Right forelimb (tissue), 1 donor: ENCODE data around the gene EVC.

ENCODE experiments used
- DNase-seq: peaks from one replicate; pipeline ENCODE4 v3.0.0-alpha.2; 2018

EVC gene

DNA sequence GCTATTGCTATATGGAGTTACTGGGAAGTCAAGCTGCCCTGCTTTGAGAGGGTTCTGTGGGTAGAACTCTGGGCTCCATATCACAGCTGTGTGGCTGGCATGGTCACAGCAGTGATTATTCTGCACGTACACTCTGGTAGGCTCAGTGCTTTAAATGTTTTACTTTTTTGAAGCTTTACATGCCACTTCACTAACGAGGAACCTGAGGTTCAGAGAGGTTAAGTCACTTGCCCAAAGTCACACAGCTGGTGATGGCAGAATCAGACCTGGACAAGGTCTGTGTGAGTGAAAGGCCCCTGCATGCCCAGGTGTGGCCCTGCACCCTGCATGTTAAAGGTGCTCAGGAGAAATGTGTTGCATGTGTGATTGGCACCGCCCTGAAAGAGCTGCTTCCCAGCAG lies 24.5 kb downstream of the EVC start:
- no peak for DNase-seq

DNA sequence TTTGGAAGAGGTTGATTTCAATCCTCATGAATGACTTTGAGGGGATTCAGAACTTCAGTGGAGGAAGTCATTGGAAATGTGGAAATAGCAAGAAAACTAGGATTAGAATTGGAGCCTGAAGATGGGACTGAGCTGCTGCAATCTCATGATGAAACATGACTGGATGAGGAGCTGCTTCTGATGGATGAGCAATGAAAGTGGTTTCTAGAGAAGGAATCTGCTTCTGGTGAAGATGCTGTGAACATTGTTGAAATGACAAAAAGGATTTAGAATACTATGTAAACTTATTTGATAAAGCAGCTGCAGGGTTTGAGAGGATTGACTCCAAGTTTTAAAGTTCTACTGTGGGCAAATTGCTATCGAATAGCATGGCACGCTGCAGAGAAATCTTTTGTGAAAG lies 27.1 kb downstream of the EVC start:
- no peak for DNase-seq

DNA sequence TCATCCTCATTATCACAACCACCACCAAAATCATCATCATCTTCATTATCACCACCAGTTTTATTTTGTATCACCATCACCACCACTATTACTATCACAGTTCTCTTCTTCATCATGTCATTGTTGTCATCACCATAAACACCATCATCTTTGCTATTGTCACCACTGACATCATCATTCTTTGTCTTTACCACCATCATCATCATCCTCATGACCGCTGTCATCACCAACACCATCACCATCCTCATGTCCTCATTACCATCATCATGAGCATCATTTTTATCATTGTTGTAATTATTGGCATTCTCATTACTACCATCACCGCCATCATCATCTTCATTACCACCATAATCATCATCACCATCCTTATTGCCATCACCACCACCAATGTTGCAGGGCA lies 31.4 kb downstream of the EVC start:
- DNase-seq = no peak

DNA sequence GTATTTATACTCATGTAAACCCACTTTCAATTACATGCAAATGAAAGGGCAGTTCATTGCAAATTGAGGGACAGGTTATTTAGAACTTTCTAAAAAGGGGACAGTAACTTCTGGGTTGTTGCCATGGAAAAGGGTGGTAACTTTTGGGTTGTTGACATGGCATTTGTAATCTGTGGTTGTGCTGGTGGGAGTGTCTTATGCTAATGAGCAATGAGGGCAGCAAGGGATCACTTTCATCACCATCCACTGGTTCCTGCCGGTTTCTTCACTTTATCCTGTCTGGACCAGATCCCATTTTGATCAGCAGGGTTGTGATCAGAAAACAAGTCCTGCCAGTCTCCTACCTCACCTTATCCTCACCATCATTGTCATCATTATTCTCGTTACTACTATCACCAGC lies 32.0 kb downstream of the EVC start:
- no peak for DNase-seq

DNA sequence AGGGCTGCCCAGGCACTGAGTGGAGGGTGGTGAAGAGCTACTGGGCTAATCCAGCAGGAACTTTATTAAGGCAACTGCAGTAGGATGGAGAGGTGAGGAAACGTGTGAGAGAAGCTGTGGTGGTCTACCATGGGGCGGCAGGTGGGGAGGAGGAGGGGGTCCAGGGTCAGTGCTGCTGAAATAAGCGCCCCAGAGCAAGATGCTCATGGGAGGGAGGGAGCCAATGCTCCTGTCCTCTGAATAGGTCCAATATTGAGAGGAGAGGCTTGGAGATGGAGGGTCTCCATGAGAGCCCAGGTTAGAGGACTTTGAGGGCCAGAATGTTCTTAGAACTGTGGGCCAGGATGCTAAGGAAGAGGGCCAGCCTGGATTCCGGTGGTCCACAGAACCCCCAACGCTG lies 35.2 kb downstream of the EVC start:
- DNase-seq = no peak

DNA sequence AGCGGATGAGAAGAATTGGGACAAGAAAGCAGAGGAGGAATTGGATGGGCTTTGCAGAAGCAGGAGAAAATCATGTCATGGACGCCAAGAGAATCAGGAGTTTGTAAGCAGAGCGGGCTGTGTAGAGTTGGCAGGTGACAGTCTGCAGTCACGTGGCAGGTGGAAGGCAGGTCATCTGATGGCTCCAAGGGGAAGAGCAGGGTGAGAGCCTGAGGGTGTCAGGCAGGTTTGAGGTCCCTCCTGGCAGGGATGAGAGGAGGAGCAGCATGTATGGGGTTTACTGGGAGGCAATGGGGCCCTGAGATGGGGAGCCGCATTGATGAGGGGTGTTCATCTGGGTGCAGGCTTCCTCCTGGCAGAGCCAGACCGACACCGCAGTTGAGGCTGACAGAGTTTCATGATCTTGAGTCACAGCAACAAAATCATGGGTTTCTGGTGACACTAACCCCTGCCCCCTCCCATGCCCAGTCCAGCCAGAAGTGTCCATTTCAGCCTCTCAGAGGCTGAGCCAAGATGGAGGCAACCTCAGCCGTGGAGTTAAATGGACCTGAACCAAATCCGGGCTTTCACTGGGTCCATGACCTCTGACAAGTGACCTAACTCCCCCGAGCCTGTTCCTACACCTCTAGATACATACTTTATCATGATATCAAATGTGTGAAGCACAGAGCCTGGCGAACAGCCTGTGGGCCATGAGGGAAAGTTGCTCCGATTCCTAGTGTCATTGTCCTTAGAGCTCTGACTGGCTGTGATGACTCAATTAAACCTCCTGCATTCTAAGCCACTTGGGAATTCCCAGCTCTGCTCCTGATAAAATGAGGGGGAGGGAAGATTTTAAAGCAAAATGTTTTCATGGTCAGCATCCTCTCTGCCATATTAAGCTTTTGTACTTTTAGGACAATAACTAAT lies 36.1 kb downstream of the EVC start:
- DNase-seq = no peak

DNA sequence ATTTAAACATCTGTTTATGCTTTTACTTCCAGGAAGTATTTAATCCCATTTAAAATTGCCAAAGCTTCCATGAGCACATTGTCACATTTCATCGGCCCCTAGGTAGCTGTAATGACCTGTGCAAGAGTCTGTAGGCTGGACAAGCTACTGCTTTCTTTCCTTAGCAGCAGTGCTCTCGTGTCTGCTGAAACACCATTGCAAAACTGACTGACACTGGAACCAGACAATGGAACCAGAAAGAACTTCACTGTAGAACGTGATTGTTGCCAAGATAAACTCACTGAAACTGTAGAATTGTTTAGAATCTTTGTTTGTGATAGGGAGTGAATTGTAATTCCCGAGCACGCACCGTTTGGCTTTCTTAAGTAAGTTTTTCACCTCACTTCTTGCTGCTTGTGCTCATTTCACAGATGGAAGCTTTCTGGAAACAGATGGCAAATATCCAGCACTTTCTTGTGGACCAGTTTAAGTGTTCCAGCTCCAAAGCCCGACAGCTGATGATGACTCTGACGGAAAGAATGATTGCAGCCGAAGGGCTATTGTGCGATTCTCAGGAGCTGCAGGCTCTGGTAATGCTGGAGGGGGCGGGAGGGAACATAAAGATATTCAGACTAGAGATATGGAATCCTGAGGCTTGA lies 36.9 kb downstream of the EVC start:
- peak; percentile 63 for DNase-seq

DNA sequence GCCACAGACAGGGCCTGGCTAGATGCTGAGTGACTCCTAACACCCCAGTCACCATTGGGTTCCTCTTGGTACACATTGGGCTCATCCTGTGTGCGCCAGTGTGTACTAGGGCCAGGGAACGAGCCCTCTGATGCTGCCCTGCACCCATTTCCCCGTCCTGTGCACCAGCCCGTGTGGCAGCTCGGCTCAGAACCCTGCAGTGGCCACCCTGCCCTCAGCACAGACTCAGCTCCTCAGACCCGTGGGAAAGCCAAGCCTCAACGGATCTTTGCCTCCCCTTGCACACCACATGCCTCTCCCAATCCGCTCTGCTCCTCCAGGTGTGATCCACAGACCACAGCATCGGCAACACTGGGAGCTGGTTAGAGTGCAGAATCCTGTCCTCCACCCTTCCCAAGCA lies 38.6 kb downstream of the EVC start:
- no peak for DNase-seq

DNA sequence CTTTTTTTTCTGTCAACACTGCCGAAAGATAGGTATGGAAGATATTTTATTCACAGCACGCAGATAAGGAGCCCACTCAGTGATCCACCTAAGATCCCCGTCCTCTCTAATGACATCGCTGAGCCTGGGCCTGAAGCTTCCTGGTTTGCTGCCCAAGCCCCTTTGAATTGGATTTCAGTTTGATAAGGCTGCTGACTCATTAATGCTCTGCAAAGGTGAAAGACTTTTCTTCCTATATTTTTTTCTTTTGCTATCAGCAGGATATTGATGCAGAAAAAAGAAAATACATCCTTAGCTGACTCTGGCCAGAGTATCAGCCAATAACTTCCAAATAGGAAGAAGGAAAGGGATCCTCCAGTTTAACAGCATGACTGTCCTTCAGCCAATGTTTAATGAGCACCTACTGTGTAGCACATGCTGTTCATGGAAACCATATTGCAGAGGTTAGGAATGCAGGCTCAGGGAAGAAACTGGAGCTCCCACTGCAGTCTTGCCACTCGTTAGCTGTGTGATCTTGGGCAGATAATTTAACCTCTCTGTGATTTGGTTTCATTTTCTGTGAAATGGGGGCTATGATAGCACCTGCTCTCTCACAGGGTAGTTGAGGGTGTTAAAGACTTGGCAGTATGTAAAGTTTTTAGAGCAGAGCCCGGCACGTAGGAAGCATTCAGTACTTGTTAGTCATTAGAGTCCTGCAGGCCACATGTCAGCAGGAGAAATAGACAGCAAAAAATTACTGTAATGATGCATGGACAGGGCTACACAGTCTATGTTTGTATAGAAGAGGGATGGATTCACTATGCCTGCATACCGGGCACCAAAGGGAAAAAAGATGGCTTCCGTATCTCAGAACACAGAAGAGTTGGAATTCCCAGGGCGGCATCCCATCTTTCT lies 39.3 kb downstream of the EVC start:
- no peak for DNase-seq

DNA sequence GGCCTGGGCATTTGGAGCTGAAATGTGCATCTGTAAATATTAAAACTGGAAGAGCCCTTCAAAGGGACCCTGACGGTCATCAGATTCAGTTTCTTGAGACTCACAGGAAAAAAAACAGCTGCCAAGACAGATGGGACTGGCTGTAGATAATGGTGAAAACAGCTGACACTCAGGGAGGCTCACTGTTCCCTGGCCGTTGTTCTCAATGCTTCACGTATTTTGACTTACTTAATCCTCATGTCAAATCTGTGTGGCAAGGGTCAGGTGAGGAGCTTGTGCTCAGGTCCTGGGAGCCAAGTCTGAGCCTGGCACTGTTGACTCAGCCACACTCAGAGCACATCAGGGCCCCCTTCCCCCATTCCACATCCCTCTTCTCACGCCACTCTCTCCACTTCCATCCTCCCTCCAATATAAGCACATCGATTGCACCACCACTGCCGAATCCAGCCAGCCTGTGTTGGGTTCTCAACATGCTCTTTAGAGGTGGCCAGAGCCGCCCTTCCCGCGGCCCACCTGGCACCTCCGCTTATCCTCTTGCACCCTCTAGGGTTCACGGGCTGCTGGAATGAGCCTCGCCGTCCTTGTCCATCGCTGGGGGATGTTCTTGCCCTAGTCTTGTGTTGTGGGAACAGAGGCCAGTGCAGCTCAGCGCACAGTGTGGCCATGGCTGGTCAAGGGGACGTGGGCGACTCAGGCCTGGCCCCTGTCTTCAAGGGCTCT lies 40.1 kb downstream of the EVC start:
- DNase-seq = no peak

DNA sequence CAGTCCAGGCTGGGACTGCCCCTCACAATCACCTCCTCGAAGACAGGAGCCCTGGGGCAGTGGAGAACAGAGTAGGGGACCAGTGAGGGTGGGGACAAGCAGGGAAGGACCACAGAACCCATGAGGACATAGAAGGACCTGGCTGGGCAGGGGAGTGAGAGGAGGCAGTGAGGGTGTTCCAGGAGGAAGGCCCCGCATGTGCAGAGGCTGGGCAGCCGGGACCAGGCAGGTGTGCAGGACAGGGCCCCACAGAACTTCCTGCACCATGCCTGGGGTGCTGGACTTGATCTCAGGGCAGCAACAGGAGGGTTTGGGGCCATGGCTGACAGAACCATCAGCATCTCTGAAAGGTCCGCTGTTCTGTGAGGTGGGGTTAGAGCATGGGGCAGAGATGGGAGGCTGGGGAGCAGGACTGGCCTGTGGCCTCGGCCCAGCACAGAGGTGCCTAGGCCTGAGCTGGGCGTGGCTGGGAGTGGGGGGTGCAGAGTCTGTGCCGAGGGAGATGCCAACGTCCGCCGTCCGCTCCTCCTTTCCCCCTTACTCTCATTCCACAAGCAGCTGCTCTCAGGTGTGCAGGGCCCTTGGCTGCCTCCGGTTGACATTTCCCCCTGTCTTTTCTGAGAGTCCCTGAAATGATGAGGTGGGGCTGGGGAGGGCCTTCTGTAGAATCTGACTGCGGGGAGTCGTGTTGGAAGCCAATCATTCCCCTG lies 40.8 kb downstream of the EVC start:
- no peak for DNase-seq

DNA sequence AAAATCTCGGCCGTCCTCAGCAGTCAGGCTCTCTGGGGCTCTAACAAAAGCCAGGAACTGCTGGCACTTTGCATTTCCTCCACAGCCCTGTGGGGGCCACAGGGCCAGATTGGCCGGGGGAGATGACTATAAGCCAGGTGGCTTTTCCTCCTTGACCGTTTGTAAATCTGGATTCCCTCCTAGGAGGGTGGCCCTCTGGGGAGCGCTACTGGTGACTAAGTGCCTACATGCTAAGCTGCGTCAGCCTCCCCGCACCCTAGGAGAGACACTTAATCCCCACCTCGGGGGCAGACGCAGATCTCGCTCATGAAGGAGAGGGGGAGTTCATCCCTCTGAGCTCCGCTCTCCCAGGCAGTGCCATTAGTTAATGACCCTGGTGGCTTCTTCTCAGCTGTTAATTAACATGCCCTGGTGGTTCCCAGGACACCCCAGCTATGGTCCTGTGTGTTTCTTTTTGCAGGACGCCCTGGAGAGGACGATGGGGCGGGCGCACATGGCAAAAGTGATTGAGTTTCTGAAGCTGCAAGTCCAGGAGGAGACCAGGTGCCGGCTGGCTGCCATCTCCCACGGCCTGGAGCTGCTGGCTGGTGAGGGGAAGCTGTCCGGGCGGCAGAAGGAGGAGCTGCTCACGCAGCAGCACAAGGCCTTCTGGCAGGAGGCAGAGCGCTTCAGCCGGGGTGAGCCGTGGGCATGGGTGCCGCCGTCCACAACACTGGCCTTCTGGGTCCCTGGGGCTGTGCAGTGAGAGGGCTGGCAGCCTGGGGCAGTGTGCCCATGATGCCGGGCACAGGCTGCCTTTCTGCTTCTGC lies 41.6 kb downstream of the EVC start:
- no peak for DNase-seq

DNA sequence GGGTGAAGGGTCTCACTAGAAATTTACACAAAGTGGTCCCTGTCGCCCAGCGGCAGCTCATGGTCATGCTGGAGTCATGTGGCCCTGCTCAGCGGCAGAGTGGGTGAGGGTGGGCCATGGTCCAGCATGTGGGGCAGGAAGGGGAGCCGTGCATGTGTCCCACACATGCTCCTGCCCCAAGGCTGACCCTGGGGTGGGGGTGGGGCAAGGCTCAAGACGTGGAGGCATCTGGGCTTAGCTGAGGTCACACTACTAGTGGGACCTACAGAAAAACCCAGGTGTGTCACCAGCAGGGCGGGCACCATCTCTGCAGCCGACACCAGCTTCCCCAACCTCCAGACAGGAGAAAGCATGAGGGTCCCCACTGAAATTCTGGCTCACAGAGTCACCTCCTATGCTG lies 42.4 kb downstream of the EVC start:
- DNase-seq = no peak

DNA sequence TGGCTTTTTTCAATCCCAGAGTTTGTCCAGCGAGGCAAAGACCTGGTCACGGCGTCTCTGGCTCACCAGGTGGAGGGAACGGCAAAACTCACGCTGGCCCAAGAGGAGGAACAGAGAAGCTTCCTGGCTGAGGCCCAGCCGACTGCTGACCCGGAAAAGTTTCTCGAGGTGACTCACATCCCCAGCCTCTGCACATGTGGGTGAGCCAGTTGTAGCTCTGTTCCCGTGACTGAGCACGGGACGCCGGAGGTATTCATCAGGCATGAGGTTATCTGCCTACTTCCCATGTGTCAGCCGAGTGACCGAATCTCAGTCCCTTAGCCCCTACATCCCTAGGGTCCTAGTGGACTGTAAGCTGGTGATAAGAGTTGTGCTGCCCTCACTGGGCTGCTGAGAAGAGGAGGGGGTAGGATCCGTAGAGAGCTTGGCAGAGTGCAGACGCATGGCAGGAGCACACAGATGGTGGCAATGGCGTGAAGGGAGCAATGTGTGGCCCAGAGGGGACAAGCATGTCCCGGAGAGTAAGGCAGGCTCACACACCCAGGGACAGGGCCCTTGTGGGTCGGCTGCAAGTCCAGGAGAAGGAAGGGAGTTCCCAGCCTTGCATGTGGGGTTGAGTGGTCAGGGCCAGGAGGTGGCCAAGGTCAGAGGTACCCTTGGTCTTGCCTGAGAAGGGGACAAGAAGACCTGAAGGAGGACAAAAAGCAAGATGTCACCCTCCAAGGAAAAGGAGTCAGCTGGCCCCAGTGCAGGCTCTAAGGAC lies 42.9 kb downstream of the EVC start:
- DNase-seq = no peak

DNA sequence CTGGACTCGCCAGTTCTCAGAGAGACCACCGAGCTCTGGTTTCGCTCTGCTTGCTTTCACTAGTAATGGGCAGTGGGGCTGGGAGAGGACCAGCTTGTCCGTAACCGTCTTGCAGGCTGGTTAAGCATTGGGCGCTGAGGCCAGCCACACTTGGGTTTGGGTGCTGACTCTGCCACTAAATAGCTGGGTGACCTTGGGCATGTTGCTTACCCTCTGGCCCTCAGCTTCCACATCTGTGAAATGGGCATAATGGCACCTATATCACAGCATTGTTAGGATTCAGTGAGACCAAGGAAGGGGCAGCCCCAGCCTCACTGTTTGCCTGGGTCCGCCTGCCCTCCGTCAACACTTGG lies 43.5 kb downstream of the EVC start:
- no peak for DNase-seq

DNA sequence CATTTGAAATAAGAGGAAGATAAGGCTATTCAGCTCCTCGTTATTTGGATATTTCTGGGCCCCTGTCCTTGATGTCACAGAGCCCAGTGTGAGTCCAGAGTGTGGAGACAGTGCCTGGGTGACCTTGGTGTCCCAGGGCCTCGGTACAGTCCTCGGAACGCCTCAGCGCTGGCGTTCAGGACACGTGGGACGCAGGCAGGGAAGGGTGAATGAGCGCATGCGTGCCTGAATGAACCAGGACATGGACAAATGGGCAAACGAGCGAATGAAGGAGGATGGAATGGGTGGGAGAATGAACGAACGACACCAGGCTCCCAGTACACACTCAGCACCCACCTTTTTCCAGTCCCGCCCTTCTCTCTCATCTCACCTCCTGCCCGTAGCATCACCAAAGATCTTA lies 44.2 kb downstream of the EVC start:
- no peak for DNase-seq

DNA sequence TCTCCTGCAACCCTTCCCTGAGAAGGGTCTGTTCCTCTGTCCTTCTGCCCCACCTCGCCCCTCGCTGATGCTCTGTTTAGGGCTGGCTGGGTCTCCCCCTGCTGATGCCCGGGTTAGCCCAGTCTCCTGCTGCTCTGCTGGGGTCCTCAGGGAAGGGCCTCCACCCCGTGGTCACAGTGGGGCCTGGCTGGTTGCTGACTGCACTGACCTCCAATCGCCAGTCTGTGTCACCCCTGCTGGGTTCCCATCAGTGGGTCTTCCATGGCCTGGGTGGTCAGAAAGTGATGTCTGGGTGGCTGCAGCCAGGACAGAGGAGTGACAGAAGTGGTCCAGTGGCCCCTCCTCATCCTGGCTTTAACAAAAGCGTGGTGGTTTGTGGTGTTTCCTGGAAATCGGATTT lies 44.7 kb downstream of the EVC start:
- no peak for DNase-seq

DNA sequence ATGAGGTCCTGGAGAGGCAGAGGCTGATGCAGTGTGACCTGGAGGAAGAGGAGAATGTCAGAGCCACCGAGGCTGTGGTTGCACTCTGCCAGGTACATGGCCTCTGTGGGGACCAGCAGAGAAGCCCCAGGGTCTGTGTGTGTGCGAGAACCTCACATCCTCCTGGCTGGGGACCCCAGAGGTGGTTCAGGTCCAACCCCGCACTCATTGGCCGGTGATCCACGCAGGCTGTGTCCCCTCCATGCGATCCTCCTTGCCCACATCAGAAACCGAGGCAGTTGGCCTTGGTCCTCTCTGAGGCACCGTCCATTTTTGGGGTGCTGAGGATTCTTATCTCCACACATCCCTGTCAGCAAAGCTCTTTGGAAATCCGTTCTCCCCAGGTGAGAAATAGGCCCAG lies 45.3 kb downstream of the EVC start:
- DNase-seq = no peak

DNA sequence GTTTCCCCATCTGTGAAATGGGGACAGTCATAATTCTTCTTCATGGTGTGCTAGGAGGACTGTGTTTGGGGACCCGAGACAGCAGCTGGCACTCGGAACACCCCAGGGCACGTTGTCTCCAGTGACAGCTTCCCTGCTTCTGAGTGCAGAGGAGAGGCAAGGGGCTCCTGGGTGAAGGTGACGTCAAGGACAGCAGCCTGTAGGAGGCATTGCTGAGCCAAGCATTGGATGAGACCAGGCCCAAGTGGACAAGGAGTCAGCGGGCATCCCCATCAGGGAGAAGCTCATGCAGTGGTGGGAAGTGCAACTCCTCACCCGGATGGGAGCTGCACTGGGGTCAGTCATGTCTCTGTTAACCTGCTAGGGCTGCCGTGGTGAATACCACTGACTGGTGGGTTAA lies 46.1 kb downstream of the EVC start:
- DNase-seq = no peak

DNA sequence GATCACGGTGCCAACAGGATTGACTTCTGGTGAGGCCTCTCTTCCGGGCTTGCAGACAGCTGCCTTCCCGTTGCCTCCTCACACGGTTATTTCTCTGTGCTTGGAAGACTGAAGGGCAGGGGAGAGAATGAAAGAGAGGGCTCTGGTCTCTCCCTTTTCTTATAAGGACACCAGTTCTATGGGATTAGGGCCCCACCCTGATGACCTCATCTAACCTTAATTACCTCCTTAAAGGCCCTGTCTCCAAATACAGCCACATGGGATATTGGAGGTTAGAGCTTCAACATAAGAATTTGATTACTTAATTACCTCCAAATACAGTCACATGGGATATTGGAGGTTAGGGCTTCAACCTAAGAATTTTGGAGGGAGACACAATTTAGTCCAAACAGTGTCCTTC lies 46.5 kb downstream of the EVC start:
- no peak for DNase-seq

DNA sequence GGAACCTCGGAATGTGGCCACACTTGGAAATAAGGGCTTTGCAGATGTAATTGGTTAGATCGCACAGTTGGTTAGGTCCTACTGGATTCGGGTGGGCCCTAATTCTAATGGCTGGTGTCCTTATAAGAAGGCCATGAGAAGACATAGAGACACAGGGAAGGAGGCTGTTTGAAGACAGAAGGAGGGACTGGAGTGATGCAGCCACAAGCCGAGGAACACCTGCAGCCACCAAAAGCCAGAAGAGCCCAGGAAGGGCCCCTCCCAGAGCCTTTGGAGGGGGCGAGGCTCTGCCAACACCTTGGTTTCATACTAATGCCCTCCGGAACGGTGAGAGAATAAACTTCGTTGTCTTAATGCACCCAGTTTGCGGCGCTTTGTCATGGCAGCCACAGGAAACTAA lies 47.0 kb downstream of the EVC start:
- DNase-seq = no peak
